T47D (cell line): Measurements from ENCODE around the gene MARCOL.
"Not testable (repeated sequence)": the region's sequence is repeated elsewhere in the genome, so short reads cannot be mapped to it uniquely, and the experiment has no call there.

Experiments
- DNase-seq, 2 experiments: peaks; one replicate each; pipeline versions ENCODE4 v3.0.0 to v3.0.0-alpha.2; 2011 to 2012; ENCODE audit warnings: low read depth in 1 of 2, low spot score in 1 of 2
- JUND ChIP-seq: IDR thresholded peaks from 2 replicates; pipeline ENCODE4 v1.6.1; 2012; ENCODE audit warnings: low read depth
- in situ Hi-C: cut with HindIII; loops from 2 replicates; pipeline ENCODE4 v1.10.0; 2016; ENCODE audit warnings: low sequenced_read_pairs, low pct_unique_long_range_greater_than_20kb

MARCOL gene

DNA sequence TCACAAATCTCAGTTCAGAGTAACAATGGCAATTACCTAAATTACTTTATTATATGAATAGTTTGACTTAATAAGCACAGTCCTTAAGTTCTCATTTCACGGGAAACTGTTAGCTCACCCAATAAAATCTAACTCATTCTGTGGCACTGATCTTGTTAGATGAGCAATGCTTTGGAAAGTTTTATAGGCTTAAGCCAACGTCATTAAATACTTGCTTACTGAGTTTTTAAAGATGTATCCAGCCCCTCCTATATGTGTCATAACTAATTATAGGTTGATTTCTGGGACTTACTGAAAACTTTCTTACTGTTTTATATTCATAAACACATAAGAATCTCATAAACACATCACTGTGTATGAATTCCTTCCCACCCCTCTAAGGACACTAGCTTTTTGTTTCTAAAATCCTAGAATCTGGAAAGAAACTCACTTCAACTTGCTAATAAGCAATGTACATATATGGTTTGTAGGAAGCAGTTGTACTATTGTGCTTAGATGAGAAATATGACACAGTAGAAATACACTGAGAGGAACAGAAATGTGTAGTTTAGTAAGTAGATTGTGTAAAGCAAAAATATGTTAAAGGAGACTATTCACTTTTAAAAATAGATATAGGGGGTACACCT is 14.1 kb upstream of the MARCOL start:
- TF ChIP-seq JUND, result no peak
- DNase-seq, result no peak
- in situ Hi-C loops, result no loop called here

- in situ Hi-C loops, result no loop called here
- DNase-seq, result no peak
- TF ChIP-seq JUND, result no peak
Observed at GRCh38 chr5:148228392-148228984, 9.8 kb upstream of the MARCOL start.

DNA sequence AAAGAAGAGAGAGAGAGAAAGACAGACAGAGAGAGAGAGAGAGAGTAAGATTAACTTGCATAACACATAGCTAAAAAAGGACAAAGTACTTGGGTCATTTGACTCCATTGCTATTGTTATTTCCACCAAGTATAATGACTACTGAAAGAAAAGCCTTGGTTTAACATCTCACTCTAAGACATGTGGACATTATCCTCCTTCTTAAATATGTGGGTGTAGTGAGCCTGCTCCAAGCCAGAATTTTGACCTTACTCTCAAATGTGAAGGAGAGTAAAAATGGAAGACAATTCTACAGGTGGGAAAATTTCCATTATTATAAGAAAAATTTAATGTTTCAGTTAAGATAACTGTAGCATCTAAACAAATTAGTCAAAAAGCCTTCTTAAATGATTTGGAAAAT is 8.5 kb upstream of the MARCOL start:
- in situ Hi-C loops, result no loop called here
- DNase-seq, result no peak
- TF ChIP-seq JUND, result no peak

GRCh38 chr5:148230240-148230639 is 8.1 kb upstream of the MARCOL start:
- DNase-seq, result no peak
- in situ Hi-C loops, result no loop called here
- TF ChIP-seq JUND, result no peak

- TF ChIP-seq JUND, result no peak
- no peak for DNase-seq
- in situ Hi-C loops, result no loop called here
Observed at GRCh38 chr5:148237785-148238417, 424 bp upstream of the MARCOL start.

- in situ Hi-C loops, result no loop called here
- no peak for TF ChIP-seq JUND
- DNase-seq, result no peak
Observed at GRCh38 chr5:148248894-148249293, 10.6 kb downstream of the MARCOL start.

DNA sequence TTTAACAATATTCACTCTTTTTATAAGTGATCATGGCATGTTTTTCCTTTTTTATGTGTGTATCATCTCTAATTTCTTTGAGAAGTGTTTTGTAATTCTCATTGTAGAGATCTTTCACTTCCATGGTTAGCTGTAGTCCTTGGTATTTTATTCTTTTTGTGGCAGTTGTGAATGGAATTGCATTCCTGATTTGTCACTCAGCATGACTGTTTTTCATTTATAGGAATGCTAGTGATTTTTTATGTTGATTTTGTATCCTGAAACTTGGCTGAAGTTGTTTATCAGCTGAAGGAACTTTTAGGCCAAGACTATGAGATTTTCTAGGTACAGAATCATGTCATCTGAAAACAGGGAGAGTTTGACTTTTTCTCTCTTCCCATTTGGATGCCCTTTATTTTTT is 17.1 kb downstream of the MARCOL start:
- in situ Hi-C loops, result no loop called here
- no peak for DNase-seq
- TF ChIP-seq JUND, result no peak

GRCh38 chr5:148259288-148259687 is 21.0 kb downstream of the MARCOL start:
- TF ChIP-seq JUND, result no peak
- peak in 1 of 2 experiments; percentile 58 for DNase-seq
- in situ Hi-C loops, result no loop called here

GRCh38 chr5:148261221-148261620 is 22.9 kb downstream of the MARCOL start:
- peak in 1 of 2 experiments; percentile 68 for DNase-seq
- in situ Hi-C loops, result no loop called here
- TF ChIP-seq JUND, result peak; percentile 82; the same call in 1 of the 2 replicates

- TF ChIP-seq JUND, result no peak
- in situ Hi-C loops, result no loop called here
- DNase-seq, result no peak
Observed at GRCh38 chr5:148267962-148268361, 29.6 kb downstream of the MARCOL start.

DNA sequence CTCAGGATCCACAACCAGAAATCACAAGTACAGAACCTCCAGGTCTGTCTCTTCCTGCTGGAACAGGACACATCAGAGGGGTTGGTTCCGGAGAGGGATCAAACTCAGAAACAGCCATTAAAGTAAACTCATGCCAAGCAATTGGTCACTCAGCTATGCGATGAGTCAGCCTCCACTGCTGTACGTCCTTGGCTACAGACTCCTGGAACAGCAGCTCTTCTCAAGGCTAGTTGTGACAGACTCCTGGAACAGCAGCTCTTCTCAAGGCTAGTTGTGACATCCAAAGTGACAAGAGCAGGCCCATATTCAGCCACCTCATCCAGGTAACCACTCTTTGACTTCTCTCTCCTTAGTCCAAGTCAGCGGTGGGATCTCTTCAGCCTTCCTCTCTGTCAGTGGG is 30.2 kb downstream of the MARCOL start, which contains the start of gene SPINK13:
SPINK13 (plus strand) TSS at position 229 of the 400 bp plus-strand sequence. CDS start 1,279 bp downstream, outside the sequence.
- no peak for TF ChIP-seq JUND
- DNase-seq, result peak in 1 of 2 experiments; percentile 59
- in situ Hi-C loops, result no loop called here

DNA sequence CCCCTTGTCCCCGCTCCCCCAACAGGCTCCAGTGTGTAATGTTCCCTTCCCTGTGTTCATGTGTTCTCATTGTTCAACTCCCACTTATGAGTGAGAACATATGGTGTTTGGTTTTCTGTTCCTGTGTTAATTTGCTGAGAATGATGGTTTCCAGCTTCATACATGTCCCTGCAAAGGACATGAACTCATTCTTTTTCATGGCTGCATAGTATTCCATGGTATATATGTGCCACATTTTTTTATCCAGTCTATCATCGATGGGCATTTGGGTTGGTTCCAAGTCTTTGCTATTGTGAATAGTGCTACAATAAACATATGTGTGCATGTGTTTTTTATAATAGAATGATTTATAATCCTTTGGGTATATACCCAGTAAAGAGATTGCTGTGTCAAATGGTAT is 36.8 kb downstream of the MARCOL start:
- in situ Hi-C loops, DNase-seq: not testable (repeated sequence)

GRCh38 chr5:148280893-148281292 is 42.6 kb downstream of the MARCOL start:
- DNase-seq, in situ Hi-C loops: not testable (repeated sequence)

GRCh38 chr5:148281336-148281735 is 43.0 kb downstream of the MARCOL start:
- in situ Hi-C loops, DNase-seq: not testable (repeated sequence)
